ENCODE measurements around the gene MTUS2. TPM values are rescaled to one million over a fixed set of nuclear protein-coding genes. Genes with fewer than 3 reads are reported as not detected.
A peak's percentile ranks its signal among the peaks of the same experiment; 100 is the strongest.

MTUS2 gene
- total RNA-seq, 1 donor = 0.36 TPM

DNA sequence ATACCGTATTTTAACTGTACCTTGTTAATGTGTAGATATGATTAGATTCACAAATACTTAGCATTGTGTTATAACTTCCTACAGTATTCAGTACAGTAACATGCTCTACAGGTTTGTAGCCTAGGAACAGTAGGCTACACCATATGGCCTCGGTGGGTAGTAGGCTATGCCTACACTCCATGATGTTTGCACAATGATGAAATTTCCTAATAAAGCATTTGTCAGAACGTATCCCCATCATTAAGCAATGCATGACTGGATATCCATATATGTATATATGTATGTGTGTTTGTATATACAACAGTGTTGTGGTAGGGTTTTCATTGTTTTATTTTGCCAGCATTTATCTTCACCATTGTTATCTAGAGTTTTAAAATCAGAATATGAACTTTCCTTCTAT is 655.9 kb downstream of the MTUS2 start:
- Histone ChIP-seq H3K4me1 (ENCODE audit: insufficient read depth, low read length) (no peaks in the 10 kb centered on the region), H4K20me1 (ENCODE audit: insufficient read depth, low read length) (no peaks in the 10 kb centered on the region), H3K27ac (ENCODE audit: low read depth, low read length) (no peak overlapping the region), H3K36me3 (ENCODE audit: insufficient read depth, low read length) (no peaks in the 10 kb centered on the region), H3K79me2 (ENCODE audit: insufficient read depth, low read length) (no peaks in the 10 kb centered on the region), H3K4me3 (ENCODE audit: insufficient read depth, low read length) (no peak overlapping the region), H3K27me3 (ENCODE audit: insufficient read depth, low read length) (peaks cover 38% of the 10 kb centered on the region), H3K9me3 (ENCODE audit: low read depth, low read length) (no peaks in the 10 kb centered on the region), H2AFZ (ENCODE audit: low read length) (no peak overlapping the region), H3K4me2 (ENCODE audit: insufficient read depth, low read length) (no peak overlapping the region)
- no peak for DNase-seq (ENCODE audit: insufficient read length, low spot score, missing footprints)
- TF ChIP-seq, protein P1, sequence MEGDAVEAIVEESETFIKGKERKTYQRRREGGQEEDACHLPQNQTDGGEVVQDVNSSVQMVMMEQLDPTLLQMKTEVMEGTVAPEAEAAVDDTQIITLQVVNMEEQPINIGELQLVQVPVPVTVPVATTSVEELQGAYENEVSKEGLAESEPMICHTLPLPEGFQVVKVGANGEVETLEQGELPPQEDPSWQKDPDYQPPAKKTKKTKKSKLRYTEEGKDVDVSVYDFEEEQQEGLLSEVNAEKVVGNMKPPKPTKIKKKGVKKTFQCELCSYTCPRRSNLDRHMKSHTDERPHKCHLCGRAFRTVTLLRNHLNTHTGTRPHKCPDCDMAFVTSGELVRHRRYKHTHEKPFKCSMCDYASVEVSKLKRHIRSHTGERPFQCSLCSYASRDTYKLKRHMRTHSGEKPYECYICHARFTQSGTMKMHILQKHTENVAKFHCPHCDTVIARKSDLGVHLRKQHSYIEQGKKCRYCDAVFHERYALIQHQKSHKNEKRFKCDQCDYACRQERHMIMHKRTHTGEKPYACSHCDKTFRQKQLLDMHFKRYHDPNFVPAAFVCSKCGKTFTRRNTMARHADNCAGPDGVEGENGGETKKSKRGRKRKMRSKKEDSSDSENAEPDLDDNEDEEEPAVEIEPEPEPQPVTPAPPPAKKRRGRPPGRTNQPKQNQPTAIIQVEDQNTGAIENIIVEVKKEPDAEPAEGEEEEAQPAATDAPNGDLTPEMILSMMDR (IDR thresholded peaks at IDR 0.05; ENCODE audit: extremely low read depth, low read depth, low read length) = no peak

DNA sequence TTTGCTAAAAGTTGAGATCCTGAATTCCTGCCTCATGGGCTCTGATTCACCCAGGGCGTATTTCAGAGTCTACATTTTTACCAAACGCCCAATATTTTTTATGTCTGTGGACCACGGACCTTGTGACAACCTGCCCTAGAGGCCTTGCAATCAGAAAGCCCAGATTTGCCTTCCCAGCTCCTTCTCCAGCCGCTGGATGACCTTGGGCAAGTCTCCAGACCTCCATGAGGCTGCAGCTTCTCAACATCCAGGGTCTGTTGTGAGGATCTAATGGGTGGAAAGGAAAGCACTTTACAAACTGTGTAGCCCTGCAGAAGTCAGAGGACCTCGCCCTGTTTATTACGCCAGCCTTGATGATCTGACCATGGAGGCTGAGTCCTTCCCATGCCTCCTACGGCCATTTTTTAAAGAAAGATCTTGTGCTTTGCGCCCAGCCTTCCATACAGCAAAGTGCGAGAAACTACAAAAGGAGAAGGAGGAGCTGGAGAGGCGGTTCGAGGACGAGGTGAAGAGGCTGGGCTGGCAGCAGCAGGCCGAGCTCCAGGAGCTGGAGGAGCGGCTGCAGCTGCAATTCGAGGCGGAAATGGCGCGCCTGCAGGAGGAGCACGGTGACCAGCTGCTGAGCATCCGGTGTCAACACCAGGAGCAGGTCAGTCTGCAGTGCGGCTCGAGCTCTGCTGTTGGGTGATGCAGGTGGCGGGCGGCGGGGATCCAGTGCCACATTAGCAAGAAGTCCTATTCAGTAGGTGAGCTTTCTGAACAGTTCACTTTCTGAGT is 659.8 kb downstream of the MTUS2 start:
- Histone ChIP-seq H3K4me2 (ENCODE audit: insufficient read depth, low read length) (no peak overlapping the region), H3K27me3 (ENCODE audit: insufficient read depth, low read length) (peaks cover 46% of the 10 kb centered on the region), H3K27ac (ENCODE audit: low read depth, low read length) (no peak overlapping the region), H3K79me2 (ENCODE audit: insufficient read depth, low read length) (no peaks in the 10 kb centered on the region), H2AFZ (ENCODE audit: low read length) (no peak overlapping the region), H4K20me1 (ENCODE audit: insufficient read depth, low read length) (no peaks in the 10 kb centered on the region), H3K9me3 (ENCODE audit: low read depth, low read length) (no peaks in the 10 kb centered on the region), H3K36me3 (ENCODE audit: insufficient read depth, low read length) (no peaks in the 10 kb centered on the region), H3K4me3 (ENCODE audit: insufficient read depth, low read length) (no peak overlapping the region), H3K4me1 (ENCODE audit: insufficient read depth, low read length) (no peaks in the 10 kb centered on the region)
- no peak for DNase-seq (ENCODE audit: insufficient read length, low spot score, missing footprints)
- TF ChIP-seq, protein P1 (IDR thresholded peaks at IDR 0.05; ENCODE audit: extremely low read depth, low read depth, low read length) = no peak

DNA sequence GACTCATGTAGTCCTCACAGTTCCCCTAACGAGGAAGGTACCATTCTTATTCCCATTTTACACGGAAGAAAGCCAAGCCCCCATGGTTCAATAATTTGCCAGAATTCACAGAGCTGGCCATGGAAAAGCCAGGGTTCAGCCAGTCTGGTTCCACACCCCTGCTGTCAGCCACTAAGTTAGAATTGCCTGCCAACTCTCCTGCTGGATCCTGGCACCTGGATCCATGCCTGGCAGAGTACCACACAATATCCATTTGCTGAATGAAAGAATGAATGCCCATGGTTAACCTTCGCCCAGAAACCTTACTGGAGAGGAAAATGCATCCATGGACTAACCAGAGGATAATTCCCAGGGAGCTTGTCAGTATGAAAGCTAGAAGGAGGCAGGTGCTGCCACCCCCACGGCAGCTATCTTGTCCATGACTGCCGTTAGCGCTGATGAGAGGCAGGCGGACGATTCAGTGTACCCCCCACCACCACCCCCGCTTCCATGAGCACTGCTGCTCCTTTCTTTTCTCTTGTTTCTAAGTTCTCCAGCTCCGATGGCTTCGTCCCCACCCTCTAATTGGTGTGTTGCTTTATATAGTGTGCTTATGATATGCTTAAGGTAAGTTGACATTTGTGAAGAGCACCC is 660.9 kb downstream of the MTUS2 start:
- no peaks in the 10 kb centered on the region for H3K36me3 ChIP-seq (ENCODE audit: insufficient read depth, low read length)
- peaks cover 50% of the 10 kb centered on the region for H3K27me3 ChIP-seq (ENCODE audit: insufficient read depth, low read length)
- H3K4me1 ChIP-seq (ENCODE audit: insufficient read depth, low read length) = no peaks in the 10 kb centered on the region
- no peaks in the 10 kb centered on the region for H4K20me1 ChIP-seq (ENCODE audit: insufficient read depth, low read length)
- no peak overlapping the region for H3K4me2 ChIP-seq (ENCODE audit: insufficient read depth, low read length)
- H3K9me3 ChIP-seq (ENCODE audit: low read depth, low read length) = no peaks in the 10 kb centered on the region
- no peak overlapping the region for H2AFZ ChIP-seq (ENCODE audit: low read length)
- H3K79me2 ChIP-seq (ENCODE audit: insufficient read depth, low read length) = no peaks in the 10 kb centered on the region
- no peak overlapping the region for H3K27ac ChIP-seq (ENCODE audit: low read depth, low read length)
- H3K4me3 ChIP-seq (ENCODE audit: insufficient read depth, low read length) = no peak overlapping the region
- TF ChIP-seq, protein P1 (IDR thresholded peaks at IDR 0.05; ENCODE audit: extremely low read depth, low read depth, low read length) = no peak
- no peak for DNase-seq (ENCODE audit: insufficient read length, low spot score, missing footprints)

DNA sequence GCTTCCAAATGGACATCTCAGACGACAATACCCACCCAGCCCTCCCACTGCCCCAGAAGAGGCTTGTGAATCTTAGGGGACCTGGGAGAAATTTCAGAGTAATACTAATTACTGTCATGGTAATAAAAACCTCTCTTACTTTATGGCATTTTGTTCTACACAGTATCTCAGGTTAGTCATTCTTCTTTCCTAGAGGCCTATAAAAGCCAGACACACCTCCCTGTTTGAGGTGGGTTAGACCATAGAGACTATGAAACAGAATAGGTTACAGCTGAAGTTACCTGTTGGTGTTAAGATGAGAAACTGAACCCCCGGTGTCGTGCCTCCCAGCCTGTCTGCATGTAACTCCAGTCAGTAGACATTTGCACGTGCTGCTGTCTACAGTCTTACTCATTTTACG is 661.5 kb downstream of the MTUS2 start:
- no peaks in the 10 kb centered on the region for H3K36me3 ChIP-seq (ENCODE audit: insufficient read depth, low read length)
- H3K4me1 ChIP-seq (ENCODE audit: insufficient read depth, low read length) = no peaks in the 10 kb centered on the region
- H3K27me3 ChIP-seq (ENCODE audit: insufficient read depth, low read length) = peaks cover 49% of the 10 kb centered on the region
- H3K27ac ChIP-seq (ENCODE audit: low read depth, low read length) = no peak overlapping the region
- no peaks in the 10 kb centered on the region for H3K9me3 ChIP-seq (ENCODE audit: low read depth, low read length)
- H4K20me1 ChIP-seq (ENCODE audit: insufficient read depth, low read length) = no peaks in the 10 kb centered on the region
- no peak overlapping the region for H3K4me3 ChIP-seq (ENCODE audit: insufficient read depth, low read length)
- peak; percentile 76 for DNase-seq (ENCODE audit: insufficient read length, low spot score, missing footprints)
- no peak overlapping the region for H2AFZ ChIP-seq (ENCODE audit: low read length)
- H3K4me2 ChIP-seq (ENCODE audit: insufficient read depth, low read length) = no peak overlapping the region
- TF ChIP-seq, protein P1 (IDR thresholded peaks at IDR 0.05; ENCODE audit: extremely low read depth, low read depth, low read length) = no peak
- H3K79me2 ChIP-seq (ENCODE audit: insufficient read depth, low read length) = no peaks in the 10 kb centered on the region

Measured in osteoblast (primary cell).